Ammon's horn (tissue), 1 donor: ENCODE measurements around the gene BHLHE41.

Source experiments
- DNase-seq: peaks from one replicate; pipeline ENCODE4 v3.0.0-alpha.2; 2016; ENCODE audit warnings: low spot score

The BHLHE41 gene

GRCh38 chr12:26134540-26134939 is 9.7 kb upstream of the BHLHE41 start:
- DNase-seq: no peak

DNA sequence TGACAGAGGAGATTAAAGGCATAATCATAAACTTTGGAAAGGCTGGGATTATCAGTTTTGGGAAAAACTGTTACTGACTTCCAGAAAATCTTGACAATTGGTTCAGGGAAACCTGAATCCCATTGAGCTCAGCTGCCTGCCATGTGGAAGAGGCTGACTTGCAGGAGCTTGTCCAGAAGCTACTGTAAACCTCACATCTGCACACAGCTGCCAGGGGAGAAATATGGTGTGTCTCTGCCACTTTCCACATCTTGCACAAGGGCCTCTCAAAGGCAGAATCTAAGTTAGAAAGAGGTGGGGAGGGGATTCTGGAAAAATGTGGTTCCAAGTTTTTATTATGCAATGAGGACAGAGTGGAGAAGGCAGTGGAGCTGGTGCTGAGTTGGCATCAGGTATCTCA is 8.7 kb upstream of the BHLHE41 start:
- DNase-seq: no peak

DNA sequence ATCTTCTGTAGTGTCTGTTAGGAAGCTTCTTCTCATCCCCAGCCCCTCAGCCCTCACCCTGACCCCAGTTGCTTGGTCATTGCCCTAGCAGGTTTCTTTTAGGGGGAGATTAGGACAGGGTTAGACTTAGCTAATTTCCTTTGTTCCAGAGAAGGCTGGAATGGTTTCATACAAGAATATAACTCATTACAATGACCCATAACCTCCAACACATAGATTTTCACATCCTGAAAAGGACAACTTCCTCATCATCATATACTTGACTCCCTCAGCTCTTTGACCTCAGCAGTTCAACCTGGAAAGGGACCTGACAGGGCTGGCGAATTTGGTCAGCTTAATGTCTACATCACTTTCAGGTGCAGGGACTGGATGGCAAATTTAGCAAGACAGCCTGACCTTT is 8.0 kb upstream of the BHLHE41 start:
- no peak for DNase-seq

DNA sequence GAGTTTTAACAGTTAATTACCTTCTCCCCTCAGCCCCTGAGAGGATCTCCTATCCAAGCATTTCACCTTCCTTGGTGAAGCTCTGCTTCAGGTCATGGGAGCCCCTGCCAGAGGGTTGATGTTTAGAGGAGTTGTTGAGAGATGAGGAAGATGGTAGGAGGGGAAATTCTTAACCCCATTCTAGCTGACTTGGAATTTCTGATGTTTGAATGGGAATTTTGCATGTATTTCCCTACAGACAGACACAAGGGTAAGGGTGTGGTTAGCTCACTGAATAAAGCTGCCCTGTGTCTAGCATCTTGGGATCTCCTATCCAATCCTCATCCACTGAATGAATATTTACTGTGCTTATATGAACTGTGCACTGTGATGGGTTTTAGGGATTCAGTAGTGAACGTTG is 7.1 kb upstream of the BHLHE41 start:
- DNase-seq: no peak

GRCh38 chr12:26130728-26131127 is 5.9 kb upstream of the BHLHE41 start:
- DNase-seq: peak; percentile 79

DNA sequence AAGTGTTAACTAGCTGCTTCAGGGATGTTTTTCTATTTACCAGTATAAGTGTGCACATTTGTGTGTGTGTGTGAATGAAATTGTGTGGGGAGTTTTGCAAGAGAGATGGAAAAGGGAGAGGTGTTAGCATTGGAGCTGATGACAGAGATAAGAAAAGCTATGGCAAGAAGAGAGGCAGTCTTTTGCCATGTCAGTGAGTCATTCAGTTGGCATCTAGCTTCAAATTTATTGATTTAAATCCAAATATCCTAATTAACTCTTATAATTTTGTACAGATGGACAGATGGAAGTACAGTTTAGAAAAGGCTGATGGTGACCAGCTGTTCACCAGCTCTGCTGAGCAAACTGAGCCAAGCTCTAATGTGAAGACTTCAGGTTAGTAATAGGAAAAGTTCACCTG is 3.3 kb upstream of the BHLHE41 start:
- DNase-seq: no peak

DNA sequence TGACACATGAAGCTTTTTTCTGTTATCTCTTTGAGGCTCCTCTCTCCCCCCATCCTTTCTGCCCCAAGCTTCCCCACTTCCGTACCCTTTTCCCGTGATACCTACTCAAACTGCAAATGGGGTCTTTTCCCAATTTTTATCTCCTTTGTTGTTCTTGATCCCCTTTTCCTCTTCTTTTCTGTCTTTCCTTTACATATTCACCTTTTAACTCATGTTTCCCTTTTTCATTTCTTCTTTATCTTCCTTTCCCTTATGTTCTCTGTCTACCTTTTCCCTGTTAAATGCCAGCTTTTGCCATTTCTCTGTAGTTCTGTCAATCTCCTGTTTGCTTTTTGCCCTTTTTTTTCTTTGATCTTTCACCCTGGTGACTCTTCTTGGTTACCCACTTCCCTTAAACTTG is 2.6 kb upstream of the BHLHE41 start:
- no peak for DNase-seq

GRCh38 chr12:26126340-26127284 is 1.8 kb upstream of the BHLHE41 start:
- DNase-seq: peak; percentile 91

DNA sequence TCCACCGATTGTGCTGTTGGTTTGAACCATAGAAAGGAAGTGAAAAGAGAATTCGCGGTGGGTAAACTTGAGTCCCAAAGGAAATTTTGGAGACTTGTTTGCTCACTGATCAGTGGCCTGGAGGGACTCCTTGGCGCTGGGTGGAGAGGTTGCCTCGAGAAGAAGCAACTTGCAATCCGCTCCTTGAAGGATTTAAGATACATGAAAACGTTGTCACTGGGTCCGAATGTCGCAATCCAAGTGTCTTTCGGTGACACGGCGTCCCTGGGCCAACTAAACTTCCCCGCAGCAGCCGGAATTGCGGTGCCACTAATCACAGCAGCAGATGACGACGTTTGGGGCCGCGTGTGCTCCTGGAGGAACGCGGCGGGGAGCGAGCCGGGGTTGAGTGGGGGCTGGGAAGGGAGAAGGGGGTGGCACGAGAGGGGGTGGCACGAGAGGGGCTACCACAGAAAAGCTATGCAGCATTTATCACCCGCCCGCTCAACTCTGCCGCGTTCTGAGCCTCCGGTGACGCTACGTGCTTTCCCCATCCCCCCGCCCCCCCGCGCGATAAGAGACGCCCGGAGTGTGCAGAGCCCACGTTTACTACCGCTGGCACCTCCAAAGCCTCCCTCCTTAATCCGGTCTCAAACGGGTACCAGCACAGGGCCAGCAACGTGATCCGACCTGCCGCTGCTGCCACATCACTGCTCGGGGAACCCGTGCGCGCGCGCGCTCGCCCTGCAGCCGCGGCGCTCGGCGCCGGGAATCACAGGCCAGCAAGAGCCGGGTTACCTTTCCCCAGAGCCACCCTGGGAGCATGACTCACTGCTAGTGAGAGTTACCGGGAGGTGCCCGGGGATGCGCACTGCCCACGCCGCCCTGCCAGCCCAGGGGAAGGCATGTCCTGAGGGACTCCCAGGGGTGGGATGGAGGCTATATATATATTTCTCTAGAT is 833 bp upstream of the BHLHE41 start:
- peak; percentile 79 for DNase-seq

- DNase-seq: no peak
Observed at GRCh38 chr12:26123482-26123980, 1.3 kb downstream of the BHLHE41 start.

GRCh38 chr12:26122681-26123481 is 2.0 kb downstream of the BHLHE41 start:
- DNase-seq: peak; percentile 87

- DNase-seq: no peak
Observed at GRCh38 chr12:26122061-26122680, 2.7 kb downstream of the BHLHE41 start.

- DNase-seq: no peak
Observed at GRCh38 chr12:26121323-26122060, 3.3 kb downstream of the BHLHE41 start.

DNA sequence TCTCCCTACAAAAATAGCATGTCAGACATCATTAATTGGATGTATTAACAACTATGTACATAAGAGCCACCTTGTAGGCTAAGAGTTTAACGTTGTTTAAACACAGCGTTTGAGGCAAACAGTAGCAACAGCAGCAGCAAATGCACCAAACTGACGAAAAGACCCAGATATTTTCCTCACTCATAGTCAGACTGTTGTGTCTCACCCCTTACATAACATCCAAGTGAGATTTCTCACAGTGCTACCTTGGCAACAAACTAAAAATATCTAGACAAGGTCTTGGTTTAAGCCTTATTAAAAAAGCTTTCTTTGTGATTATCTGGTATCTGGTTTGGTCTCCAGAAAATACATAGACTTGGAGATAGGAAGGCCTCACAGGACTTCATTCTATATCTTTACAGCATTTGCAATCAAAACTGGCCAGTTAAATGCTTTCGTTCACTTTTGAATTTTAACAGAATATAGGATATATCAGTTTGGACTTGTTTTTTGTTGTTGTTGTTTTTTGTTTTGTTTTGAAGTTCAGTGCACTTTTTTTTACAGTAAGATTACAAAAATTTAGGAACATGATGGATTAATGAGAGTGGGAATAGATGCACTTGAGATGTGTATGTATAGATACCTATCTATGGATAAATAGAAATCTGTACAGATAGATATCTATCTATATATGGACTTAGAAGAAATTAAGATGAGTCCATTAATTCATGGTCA is 4.1 kb downstream of the BHLHE41 start:
- DNase-seq: peak; percentile 69

GRCh38 chr12:26119391-26119989 is 5.3 kb downstream of the BHLHE41 start:
- DNase-seq: peak; percentile 86

- no peak for DNase-seq
Observed at GRCh38 chr12:26118308-26118707, 6.5 kb downstream of the BHLHE41 start.

GRCh38 chr12:26116829-26117715 is 7.8 kb downstream of the BHLHE41 start:
- no peak for DNase-seq

GRCh38 chr12:26114720-26115401 is 10.0 kb downstream of the BHLHE41 start:
- no peak for DNase-seq
